HG03103 (cell line): ENCODE results near the gene CENPC.
"Not testable (repeated sequence)": the region's sequence is repeated elsewhere in the genome, so short reads cannot be mapped to it uniquely, and the experiment has no call there.

Experiments
- ATAC-seq: cut with Tn5 transposase; IDR thresholded peaks from one replicate; pipeline ENCODE4 v1.9.1; 2021; ENCODE audit warnings: low read depth; ENCODE audit not compliant: unreplicated experiment

CENPC gene

GRCh38 chr4:67545199-67546003 lies at the start of gene CENPC:
TSS of gene CENPC (minus strand) at chr4:67545503. CDS start at chr4:67545355, 148 bp downstream.
- ATAC-seq, result peak; percentile 93

GRCh38 chr4:67593741-67594175 lies 48.5 kb upstream of the CENPC start:
- ATAC-seq, result no peak

- no peak for ATAC-seq
Observed at GRCh38 chr4:67587156-67587555, 41.9 kb upstream of the CENPC start.

- ATAC-seq, result no peak
Observed at GRCh38 chr4:67584496-67584895, 39.2 kb upstream of the CENPC start.

DNA sequence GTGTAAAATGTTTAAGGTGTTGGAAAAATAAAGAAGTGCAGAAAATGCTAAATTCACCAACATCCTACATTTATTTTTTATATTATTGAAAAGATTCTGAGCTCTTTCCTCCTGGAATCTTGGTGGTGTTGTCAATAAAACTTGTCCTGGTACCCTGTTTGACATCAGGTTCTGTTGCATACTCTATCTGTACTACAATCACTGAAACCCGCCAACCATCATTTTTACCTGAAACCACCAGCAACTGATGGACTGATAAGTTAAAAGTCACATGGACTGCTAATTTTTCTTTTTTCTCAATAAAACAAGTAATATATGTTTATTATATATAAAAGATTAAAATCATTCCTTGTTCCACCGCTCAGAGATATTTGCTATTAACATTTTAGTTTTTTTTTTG lies 36.6 kb upstream of the CENPC start:
- ATAC-seq, result no peak

DNA sequence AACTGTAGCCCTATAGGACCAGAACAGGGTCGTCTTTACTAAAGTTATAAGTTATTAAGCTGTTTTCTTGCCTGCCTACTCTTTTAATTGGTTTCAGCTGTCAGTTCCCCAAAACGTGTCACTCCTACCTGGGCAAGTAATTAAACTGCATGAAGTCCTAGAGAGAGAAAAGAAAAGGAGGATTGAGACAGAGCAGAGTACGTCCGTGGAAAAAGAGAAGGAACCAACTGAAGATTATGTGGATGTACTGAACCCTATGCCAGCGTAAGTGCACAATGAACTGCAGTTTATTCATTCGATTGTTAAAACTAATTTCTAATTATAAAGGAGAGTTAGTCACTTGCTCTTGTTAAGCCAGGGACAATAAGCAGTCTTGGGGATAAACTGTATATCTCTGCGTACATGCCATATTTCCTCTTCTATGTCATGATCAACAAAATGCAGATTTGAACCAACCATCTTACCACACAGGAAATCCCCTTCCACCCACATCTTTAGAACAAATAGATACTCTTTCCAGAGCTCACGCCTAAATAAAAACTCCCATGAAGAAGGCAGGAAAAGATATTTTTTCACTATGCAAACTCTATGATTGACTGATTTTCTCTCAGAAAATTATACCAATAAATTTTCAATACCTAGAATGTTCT lies 36.0 kb upstream of the CENPC start:
- no peak for ATAC-seq

GRCh38 chr4:67580577-67580976 lies 35.3 kb upstream of the CENPC start:
- ATAC-seq, result no peak

- ATAC-seq, result peak; percentile 41
Observed at GRCh38 chr4:67576538-67576937, 31.2 kb upstream of the CENPC start.

GRCh38 chr4:67576059-67576466 lies 30.8 kb upstream of the CENPC start:
- ATAC-seq, result no peak

- ATAC-seq, result peak; percentile 87
Observed at GRCh38 chr4:67575232-67576058, 30.1 kb upstream of the CENPC start.

GRCh38 chr4:67573193-67573592 lies 27.9 kb upstream of the CENPC start:
- no peak for ATAC-seq

DNA sequence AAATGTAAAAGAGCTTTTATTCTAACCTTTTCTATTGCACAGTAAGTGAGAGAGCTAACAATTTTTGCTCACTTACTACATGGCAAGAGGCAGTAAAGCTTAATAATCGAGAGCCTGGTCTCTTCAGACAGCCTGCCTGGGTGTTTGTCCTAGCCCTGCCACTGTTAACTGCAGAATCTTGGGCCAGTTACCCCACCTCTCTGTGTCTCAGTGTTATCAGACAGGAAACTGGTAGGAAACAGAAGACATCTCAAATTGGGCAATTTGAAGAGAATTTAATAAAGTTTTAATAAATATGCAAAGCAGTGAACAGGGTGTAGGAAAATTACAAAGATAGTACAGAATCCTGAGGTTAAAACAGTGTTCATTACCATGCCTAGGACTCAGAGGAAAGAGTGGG lies 26.7 kb upstream of the CENPC start:
- ATAC-seq, result no peak

GRCh38 chr4:67570537-67570936 lies 25.2 kb upstream of the CENPC start:
- ATAC-seq, result no peak

DNA sequence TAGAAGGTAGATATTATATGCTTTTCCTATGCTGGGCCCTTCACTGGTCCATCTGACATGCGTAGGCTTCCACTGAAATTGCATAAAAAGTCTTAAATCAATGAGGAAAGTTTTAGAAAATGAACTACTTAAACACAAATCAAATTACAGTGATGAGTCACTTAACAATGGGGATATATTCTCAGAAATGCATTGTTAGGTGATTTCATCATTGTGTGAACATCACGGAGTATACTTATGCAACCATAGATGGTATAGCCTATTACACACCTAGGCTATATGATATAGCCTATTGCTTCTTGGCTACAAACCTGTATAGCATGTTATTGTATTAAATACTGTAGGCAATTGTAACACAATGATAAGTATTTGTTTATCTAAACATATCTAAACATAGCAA lies 23.5 kb upstream of the CENPC start:
- no peak for ATAC-seq

GRCh38 chr4:67566335-67566734 lies 21.0 kb upstream of the CENPC start:
- ATAC-seq, result no peak

DNA sequence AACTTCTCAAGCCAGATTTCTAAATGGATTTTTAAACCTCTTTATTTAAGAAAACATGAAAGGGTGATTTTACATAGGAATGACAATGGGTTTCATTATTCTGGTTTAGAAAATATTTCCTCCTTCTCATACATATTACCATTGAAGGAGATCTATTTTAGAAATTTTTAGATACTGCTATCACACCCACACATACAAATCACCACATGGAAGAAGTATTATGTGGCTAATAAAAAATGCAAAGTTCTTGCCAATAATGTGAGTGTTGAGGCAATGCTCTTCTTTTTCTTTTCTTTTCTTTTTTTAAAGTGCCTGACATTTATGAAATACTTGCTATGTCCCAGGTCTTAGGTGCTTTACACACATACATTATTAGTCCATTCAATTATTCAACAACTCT lies 20.0 kb upstream of the CENPC start:
- no peak for ATAC-seq

- peak; percentile 59 for ATAC-seq
Observed at GRCh38 chr4:67558493-67558892, 13.2 kb upstream of the CENPC start, which contains the start of gene STAP1. TSS of gene STAP1 (plus strand) at chr4:67558727. CDS start at chr4:67558810, 83 bp downstream.

DNA sequence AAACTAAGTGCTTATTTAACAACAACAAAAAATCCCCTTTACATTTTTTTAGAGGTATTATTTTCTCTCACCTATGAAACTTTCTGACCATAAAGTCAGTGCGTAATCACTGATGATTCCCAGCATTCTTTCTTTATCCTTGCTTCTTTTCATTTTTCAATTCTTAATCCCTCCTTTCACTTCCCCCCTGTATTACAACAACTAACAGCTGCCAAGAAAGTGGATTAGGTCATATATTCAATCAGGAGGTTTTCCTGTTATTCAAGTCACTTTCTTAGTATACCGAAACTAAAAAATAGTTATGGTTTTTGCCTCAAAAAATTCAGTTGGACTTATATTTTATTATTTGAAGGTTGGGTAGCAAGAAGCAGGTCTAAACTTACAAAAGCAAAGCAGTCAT lies 11.1 kb upstream of the CENPC start:
- no peak for ATAC-seq

DNA sequence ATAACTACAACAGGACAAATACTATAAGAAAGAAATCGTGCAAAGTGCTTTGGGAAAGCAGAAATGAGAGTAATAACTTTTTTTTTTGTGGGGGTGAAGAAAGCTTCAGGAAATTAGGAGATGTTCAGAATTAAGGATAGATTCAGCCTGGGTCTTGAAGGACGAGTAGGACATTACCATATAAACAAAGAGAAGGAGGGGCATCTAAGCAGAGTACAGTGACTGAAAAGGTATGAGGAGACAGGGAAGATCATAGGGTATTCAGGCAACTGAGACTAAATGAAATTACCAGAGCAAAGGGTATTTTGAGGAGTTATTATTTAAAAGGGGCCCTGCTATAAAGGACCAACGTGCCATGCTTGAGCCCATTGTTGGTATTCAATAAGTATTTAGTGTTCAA lies 10.1 kb upstream of the CENPC start:
- no peak for ATAC-seq

DNA sequence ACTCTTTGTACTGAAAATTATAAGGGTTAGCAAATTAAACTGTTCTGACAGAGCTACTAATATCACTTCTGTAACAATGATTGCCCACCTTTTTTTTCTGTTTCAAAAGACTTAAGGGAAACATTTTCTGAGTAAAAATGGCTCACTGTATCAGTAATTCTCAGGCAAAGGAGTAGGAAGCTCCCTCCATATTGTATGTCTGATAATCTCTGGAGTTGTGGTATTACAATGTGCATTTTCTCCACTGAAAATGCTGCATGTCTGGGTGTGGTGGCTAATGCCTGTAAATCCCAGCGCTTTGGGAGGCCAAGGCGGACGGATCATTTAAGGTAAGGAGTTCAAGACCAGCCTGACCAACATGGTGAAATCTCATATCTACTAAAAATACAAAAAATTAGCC lies 8.8 kb upstream of the CENPC start:
- ATAC-seq, result no peak

- not testable (repeated sequence) for ATAC-seq
Observed at GRCh38 chr4:67552146-67552792, 7.0 kb upstream of the CENPC start.
